ENCODE measurements around the gene PLA2G3.

Gene PLA2G3

GRCh38 chr22:31122532-31123291, 17.6 kb downstream of the PLA2G3 start, which contains the start of gene INPP5J:
Gene INPP5J, plus strand, starts transcription at chr22:31122966. Its CDS starts 49 bp downstream, at chr22:31123015.
- no peaks in the 10 kb centered on the region for H3K36me3 ChIP-seq (ENCODE audit: insufficient read depth, low read length)
- no peak within 1 kb of the TSS for H3K4me2 ChIP-seq (ENCODE audit: low read depth, low read length, poor library complexity, severe bottlenecking)
- H3K4me3 ChIP-seq (ENCODE audit: low read length, poor library complexity, severe bottlenecking): no peak within 1 kb of the TSS
- H3K9ac ChIP-seq (ENCODE audit: low read depth, low read length, poor library complexity, severe bottlenecking): no peak within 1 kb of the TSS
- H3K79me2 ChIP-seq (ENCODE audit: insufficient read depth, low read length): no peaks in the 10 kb centered on the region
- no peaks in the 10 kb centered on the region for H3K4me1 ChIP-seq (ENCODE audit: insufficient read depth, low read length, poor library complexity, severe bottlenecking)
- H3F3A ChIP-seq (ENCODE audit: low read depth): no peaks in the 10 kb centered on the region
- no peaks in the 10 kb centered on the region for H3K27me3 ChIP-seq (ENCODE audit: insufficient read depth, low read length, poor library complexity, severe bottlenecking)
- H2AFZ ChIP-seq (ENCODE audit: low read length): no peak within 1 kb of the TSS
- H3K9me2 ChIP-seq (replicated peaks; ENCODE audit: low read depth, low read length): no peaks in the 10 kb centered on the region
- no peaks in the 10 kb centered on the region for H4K20me1 ChIP-seq (ENCODE audit: insufficient read depth, low read length, poor library complexity, severe bottlenecking)
- TF ChIP-seq EZH2phosphoT487 (IDR thresholded peaks at IDR 0.05; ENCODE audit: borderline replicate concordance): no peak
- no peak for TF ChIP-seq CTCF (conservative IDR thresholded peaks at IDR 0.05; ENCODE audit: low read length)
- H3K9me3 ChIP-seq (ENCODE audit: insufficient read depth, low read depth, low read length): no peaks in the 10 kb centered on the region

- H3K4me1 ChIP-seq (ENCODE audit: insufficient read depth, low read length, poor library complexity, severe bottlenecking): no peaks in the 10 kb centered on the region
- H3K4me3 ChIP-seq (ENCODE audit: low read length, poor library complexity, severe bottlenecking): no peak overlapping the region
- H3K27me3 ChIP-seq (ENCODE audit: insufficient read depth, low read length, poor library complexity, severe bottlenecking): no peaks in the 10 kb centered on the region
- no peak overlapping the region for H2AFZ ChIP-seq (ENCODE audit: low read length)
- H3K79me2 ChIP-seq (ENCODE audit: insufficient read depth, low read length): no peaks in the 10 kb centered on the region
- H3K36me3 ChIP-seq (ENCODE audit: insufficient read depth, low read length): no peaks in the 10 kb centered on the region
- H4K20me1 ChIP-seq (ENCODE audit: insufficient read depth, low read length, poor library complexity, severe bottlenecking): no peaks in the 10 kb centered on the region
- no peaks in the 10 kb centered on the region for H3K9me3 ChIP-seq (ENCODE audit: insufficient read depth, low read depth, low read length)
- no peak overlapping the region for H3K4me2 ChIP-seq (ENCODE audit: low read depth, low read length, poor library complexity, severe bottlenecking)
- H3K9me2 ChIP-seq (replicated peaks; ENCODE audit: low read depth, low read length): no peaks in the 10 kb centered on the region
- TF ChIP-seq CTCF (conservative IDR thresholded peaks at IDR 0.05; ENCODE audit: low read length) (no peak), EZH2phosphoT487 (IDR thresholded peaks at IDR 0.05; ENCODE audit: borderline replicate concordance) (no peak)
- H3F3A ChIP-seq (ENCODE audit: low read depth): no peaks in the 10 kb centered on the region
- H3K9ac ChIP-seq (ENCODE audit: low read depth, low read length, poor library complexity, severe bottlenecking): no peak overlapping the region
Measured at GRCh38 chr22:31122196-31122531, 18.1 kb downstream of the PLA2G3 start.

GRCh38 chr22:31121403-31121802, 18.9 kb downstream of the PLA2G3 start:
- no peaks in the 10 kb centered on the region for H3K36me3 ChIP-seq (ENCODE audit: insufficient read depth, low read length)
- no peak overlapping the region for H2AFZ ChIP-seq (ENCODE audit: low read length)
- H3K9ac ChIP-seq (ENCODE audit: low read depth, low read length, poor library complexity, severe bottlenecking): no peak overlapping the region
- H3K27me3 ChIP-seq (ENCODE audit: insufficient read depth, low read length, poor library complexity, severe bottlenecking): no peaks in the 10 kb centered on the region
- H3K4me3 ChIP-seq (ENCODE audit: low read length, poor library complexity, severe bottlenecking): no peak overlapping the region
- no peak overlapping the region for H3K4me2 ChIP-seq (ENCODE audit: low read depth, low read length, poor library complexity, severe bottlenecking)
- TF ChIP-seq CTCF (conservative IDR thresholded peaks at IDR 0.05; ENCODE audit: low read length): no peak
- no peak for TF ChIP-seq EZH2phosphoT487 (IDR thresholded peaks at IDR 0.05; ENCODE audit: borderline replicate concordance)
- H3K9me3 ChIP-seq (ENCODE audit: insufficient read depth, low read depth, low read length): no peaks in the 10 kb centered on the region
- no peaks in the 10 kb centered on the region for H3K9me2 ChIP-seq (replicated peaks; ENCODE audit: low read depth, low read length)
- H3K4me1 ChIP-seq (ENCODE audit: insufficient read depth, low read length, poor library complexity, severe bottlenecking): no peaks in the 10 kb centered on the region
- H4K20me1 ChIP-seq (ENCODE audit: insufficient read depth, low read length, poor library complexity, severe bottlenecking): no peaks in the 10 kb centered on the region
- H3F3A ChIP-seq (ENCODE audit: low read depth): no peaks in the 10 kb centered on the region
- no peaks in the 10 kb centered on the region for H3K79me2 ChIP-seq (ENCODE audit: insufficient read depth, low read length)
